GM21825 (cell line): ENCODE results near the gene MST1.

ENCODE experiments used
- ATAC-seq: cut with Tn5 transposase; IDR thresholded peaks from one replicate; pipeline ENCODE4 v1.9.1; 2021; ENCODE audit warnings: mild to moderate bottlenecking, moderate library complexity; ENCODE audit not compliant: unreplicated experiment

Gene MST1

GRCh38 chr3:49658711-49659110, 30.6 kb downstream of the MST1 start:
- ATAC-seq: no peak

DNA sequence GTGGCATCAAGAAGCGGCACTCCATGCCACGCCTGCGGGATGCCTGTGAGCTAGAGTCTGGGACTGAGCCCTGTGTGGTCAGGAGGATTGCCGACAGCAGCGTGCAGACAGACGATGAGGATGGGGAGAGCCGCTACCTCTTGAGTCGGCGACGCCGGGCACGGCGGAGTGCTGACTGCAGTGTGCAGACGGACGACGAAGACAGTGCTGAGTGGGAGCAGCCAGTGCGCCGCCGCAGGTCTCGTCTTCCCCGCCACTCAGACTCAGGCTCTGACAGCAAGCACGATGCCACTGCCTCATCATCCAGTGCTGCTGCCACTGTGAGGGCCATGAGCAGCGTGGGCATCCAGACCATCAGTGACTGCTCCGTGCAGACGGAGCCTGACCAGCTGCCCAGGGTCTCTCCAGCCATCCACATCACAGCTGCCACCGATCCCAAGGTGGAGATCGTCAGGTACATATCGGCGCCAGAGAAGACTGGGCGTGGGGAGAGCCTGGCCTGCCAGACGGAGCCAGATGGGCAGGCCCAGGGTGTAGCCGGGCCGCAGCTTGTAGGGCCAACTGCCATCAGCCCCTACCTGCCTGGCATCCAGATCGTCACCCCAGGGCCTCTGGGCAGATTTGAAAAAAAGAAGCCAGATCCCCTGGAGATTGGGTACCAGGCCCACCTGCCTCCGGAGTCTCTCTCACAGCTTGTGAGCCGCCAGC, 31.9 kb downstream of the MST1 start:
- ATAC-seq: no peak

- no peak for ATAC-seq
Observed at GRCh38 chr3:49656541-49657112, 32.6 kb downstream of the MST1 start.

GRCh38 chr3:49655731-49656285, 33.5 kb downstream of the MST1 start:
- no peak for ATAC-seq

GRCh38 chr3:49654955-49655556, 34.2 kb downstream of the MST1 start:
- no peak for ATAC-seq

DNA sequence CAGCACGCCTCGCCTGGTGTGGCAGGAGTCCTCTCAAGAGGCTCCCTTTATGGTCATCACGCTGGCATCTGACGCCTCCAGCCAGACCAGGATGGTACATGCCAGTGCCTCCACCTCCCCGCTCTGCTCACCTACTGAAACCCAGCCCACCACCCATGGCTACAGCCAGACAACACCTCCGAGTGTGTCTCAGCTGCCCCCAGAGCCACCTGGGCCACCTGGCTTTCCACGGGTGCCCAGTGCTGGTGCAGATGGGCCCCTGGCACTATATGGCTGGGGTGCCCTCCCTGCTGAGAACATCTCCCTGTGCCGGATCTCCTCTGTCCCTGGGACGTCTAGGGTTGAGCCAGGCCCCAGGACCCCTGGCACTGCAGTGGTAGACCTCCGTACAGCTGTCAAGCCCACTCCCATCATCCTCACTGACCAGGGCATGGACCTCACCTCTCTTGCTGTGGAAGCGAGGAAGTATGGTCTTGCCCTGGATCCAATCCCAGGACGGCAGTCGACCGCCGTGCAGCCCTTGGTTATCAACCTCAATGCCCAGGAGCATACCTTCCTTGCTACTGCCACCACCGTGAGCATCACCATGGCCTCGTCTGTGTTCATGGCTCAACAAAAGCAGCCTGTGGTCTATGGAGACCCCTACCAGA, 35.0 kb downstream of the MST1 start:
- no peak for ATAC-seq

DNA sequence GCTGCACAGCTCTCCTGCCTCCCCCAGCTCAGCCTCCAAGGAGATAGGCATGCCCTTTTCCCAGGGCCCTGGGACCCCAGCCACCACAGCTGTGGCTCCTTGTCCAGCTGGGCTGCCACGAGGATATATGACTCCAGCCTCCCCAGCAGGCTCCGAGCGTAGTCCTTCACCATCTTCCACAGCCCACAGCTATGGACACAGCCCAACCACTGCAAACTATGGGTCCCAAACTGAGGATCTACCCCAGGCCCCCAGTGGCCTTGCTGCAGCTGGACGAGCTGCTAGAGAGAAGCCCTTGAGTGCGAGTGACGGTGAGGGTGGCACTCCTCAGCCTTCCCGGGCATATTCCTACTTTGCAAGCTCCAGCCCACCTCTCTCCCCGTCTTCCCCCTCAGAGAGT, 35.7 kb downstream of the MST1 start:
- no peak for ATAC-seq

- ATAC-seq: no peak
Observed at GRCh38 chr3:49652903-49653415, 36.3 kb downstream of the MST1 start.

DNA sequence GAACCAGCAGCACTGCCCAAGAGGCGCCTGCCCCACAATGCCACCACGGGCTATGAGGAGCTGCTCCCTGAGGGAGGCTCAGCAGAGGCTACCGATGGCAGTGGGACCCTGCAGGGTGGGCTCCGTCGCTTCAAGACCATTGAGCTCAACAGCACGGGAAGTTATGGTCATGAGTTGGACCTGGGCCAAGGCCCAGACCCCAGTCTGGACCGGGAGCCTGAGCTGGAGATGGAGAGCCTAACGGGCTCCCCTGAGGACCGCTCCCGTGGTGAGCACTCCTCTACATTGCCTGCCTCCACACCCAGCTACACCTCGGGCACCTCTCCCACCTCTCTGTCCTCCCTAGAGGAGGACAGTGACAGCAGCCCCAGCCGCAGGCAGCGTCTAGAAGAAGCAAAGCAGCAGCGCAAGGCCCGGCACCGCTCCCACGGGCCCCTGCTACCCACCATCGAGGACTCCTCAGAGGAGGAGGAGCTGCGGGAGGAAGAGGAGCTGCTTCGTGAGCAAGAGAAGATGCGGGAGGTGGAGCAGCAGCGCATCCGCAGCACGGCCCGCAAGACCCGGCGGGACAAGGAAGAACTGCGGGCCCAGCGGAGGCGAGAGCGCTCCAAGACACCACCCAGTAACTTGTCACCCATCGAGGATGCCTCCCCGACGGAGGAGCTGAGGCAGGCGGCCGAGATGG, 36.9 kb downstream of the MST1 start:
- ATAC-seq: no peak

DNA sequence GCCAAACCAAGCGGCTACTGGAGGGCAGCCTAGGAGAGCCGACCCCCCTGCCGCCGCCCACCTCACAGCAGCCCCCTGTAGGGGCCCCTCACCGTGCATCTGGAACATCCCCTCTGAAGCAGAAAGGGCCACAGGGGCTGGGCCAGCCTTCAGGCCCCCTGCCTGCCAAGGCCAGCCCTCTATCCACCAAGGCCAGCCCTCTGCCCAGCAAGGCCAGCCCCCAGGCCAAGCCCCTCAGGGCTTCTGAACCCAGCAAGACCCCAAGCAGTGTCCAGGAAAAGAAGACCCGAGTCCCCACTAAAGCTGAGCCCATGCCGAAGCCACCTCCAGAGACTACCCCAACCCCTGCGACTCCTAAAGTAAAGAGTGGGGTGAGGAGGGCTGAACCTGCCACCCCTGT, 38.6 kb downstream of the MST1 start:
- ATAC-seq: no peak

DNA sequence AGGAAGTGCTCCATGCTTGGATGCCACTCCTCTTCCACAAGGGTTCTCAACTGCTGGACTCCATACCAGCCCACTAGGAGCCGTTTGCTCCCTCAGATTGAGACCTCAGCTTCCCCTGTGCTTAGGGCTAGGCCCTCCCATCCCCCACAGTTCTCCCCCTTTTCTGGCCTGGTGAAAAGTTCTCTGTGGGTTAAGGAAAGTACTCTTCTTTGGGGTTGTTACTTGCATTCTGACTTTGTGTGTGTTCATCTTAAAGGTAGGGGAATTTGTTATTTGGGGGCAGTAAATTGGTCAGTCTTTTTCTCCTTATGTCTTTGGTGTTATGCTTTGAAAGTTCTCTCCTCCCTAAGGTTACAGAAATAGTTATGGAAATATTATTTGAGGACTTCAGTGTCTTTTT, 39.1 kb downstream of the MST1 start:
- ATAC-seq: no peak

DNA sequence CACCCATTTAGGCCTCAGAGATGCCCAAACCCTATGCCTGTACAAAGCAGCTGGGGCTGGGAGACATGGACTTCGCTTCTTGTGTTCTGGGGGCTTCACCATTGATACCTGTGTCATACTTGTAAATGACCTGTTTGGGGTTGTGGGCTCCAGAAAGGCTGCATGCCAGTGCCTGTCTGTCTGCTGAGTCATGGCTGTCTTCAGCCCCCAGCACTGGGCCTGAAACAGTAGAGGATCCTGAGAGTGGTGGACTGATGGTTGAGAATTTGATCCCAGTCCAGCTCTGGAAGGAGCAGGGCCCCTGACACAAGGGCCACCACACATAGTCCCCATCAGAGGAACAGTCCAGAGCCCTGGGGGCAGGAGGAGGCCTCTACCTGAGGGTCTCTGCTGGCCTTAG, 39.7 kb downstream of the MST1 start:
- no peak for ATAC-seq

GRCh38 chr3:49648354-49649019, 40.8 kb downstream of the MST1 start:
- no peak for ATAC-seq

DNA sequence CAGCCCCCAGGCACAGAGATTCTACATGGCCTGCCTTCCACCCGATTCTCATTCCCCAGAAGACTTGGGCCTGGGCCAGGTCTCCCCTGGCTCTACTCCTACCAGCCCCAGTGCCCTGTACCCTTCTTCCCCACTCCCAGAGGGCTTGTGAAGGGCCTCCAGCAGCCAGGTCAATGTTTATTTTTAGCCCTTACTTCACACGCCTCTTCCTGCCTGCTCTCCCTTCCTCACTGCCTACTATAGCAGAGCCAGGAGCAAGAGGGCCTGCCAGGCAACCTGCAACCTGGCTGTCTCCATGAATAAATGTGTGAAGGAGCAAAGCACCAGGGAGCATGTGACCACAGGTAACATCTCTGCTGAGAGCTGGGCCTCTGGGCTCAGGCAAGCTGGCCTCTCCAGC, 41.5 kb downstream of the MST1 start:
- ATAC-seq: no peak

- no peak for ATAC-seq
Observed at GRCh38 chr3:49646236-49646635, 43.0 kb downstream of the MST1 start.

DNA sequence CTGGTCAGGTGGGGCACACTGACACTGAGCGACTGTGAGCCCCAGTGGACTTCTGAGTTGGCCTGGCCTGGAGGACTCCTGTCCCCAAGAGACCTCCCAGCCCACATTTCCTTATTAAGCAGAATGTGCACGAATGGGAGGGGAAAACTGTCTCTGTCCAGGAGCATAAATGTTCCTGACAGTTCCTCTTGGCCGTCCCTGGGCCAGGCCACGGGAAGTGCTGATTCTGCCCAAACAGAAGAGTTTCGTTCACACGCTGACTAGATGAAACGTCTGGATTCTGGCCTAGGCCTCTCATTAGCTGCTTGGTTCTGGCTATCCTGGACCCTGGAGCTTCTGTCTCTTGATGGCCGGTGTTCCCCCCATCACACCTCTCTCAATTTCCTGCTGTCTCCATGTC, 44.6 kb downstream of the MST1 start:
- ATAC-seq: no peak

DNA sequence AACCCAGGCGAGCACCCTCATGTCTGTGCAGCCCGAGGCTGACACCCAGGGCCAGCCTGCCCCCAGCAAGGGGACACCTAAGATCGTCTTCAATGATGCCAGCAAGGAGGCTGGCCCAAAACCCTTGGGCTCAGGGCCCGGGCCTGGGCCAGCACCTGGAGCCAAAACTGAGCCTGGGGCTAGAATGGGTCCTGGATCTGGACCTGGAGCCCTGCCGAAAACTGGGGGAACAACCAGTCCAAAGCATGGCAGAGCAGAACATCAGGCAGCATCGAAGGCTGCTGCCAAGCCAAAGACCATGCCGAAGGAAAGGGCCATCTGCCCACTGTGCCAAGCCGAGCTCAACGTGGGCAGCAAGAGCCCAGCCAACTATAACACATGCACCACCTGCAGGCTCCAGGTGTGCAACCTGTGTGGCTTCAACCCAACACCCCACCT, 46.5 kb downstream of the MST1 start:
- ATAC-seq: no peak

DNA sequence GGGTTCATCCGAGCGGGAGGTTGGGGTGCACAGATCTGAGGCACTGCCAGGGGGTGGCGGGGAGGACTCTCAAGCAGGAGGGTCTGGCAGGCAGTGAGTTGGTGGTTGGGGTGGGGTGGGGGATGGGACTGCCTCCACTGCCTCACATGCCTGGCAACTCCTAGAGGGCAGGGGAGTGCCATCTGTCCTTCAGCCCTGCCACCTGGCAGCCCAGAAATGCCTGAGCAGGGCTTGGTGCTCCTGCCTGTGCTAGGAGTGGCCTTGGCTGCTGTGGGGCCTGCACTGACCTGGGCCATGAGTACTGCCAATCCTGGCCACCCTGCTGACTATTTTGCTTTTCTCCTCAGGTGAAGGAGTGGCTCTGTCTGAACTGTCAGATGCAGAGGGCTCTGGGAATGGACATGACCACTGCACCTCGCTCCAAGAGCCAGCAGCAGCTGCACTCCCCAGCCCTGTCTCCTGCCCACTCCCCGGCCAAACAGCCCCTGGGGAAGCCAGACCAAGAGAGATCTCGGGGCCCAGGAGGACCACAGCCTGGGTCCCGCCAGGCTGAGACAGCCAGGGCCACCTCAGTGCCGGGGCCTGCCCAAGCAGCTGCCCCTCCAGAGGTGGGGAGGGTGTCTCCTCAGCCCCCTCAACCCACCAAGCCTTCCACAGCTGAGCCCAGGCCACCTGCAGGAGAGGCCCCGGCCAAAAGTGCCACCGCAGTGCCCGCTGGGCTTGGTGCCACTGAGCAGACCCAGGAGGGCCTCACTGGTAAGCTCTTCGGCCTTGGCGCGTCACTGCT, 47.2 kb downstream of the MST1 start:
- no peak for ATAC-seq

- ATAC-seq: no peak
Observed at GRCh38 chr3:49641292-49641691, 48.0 kb downstream of the MST1 start.

DNA sequence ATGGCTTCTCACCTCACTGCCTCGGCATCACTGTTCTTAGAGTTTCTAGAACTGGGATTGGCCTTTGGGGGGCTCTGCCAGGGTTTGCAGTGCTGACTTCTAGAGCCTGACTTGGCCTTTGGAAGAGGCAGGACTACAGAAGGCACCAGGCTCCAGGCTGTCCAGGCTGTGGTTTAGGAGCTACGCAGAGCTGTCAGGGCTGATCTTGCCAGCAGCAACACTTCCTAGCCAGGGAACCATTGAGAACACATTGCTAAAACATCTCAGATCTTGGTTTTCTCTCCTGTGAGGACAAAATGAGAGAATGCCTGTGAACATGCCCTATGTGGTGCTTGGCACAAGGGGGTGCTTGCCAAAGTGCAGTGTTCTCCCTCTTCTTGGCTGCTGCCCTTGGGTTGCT, 49.7 kb downstream of the MST1 start:
- ATAC-seq: no peak
